ENCODE measurements around the gene MKNK1.
"Not testable (repeated sequence)": the region's sequence is repeated elsewhere in the genome, so short reads cannot be mapped to it uniquely, and the experiment has no call there.

The MKNK1 gene

GRCh38 chr1:46603858-46604549 lies at the start of gene MKNK1:
TSS of gene MKNK1 (minus strand) at chr1:46604268. CDS start at chr1:46583327, 20,941 bp downstream.
- H3K4me3 ChIP-seq: peak within 1 kb of the TSS; percentile 85
- H3K27ac ChIP-seq: peak within 1 kb of the TSS; percentile 78 to 91
- TF ChIP-seq CTCF (IDR thresholded peaks at IDR 0.05): no peak
- peak; percentile 96 for DNase-seq (ENCODE audit: low spot score)

GRCh38 chr1:46653405-46653958 lies 49.4 kb upstream of the MKNK1 start:
- Histone ChIP-seq H3K4me3 (peak overlapping the region; percentile 48), H3K27ac (peak overlapping the region; percentile 64 to 65)
- no peak for DNase-seq (ENCODE audit: low spot score)
- TF ChIP-seq CTCF (IDR thresholded peaks at IDR 0.05): no peak

GRCh38 chr1:46652321-46653100 lies 48.4 kb upstream of the MKNK1 start:
- TF ChIP-seq CTCF (IDR thresholded peaks at IDR 0.05): no peak
- no peak overlapping the region for H3K4me3 ChIP-seq
- DNase-seq (ENCODE audit: low spot score): no peak
- peak overlapping the region in 1 of 2 donors; percentile 64 for H3K27ac ChIP-seq

GRCh38 chr1:46651152-46651551 lies 47.1 kb upstream of the MKNK1 start:
- DNase-seq (ENCODE audit: low spot score); H3K27ac ChIP-seq; H3K4me3 ChIP-seq: not testable (repeated sequence)

- Histone ChIP-seq H3K4me3 (no peak overlapping the region), H3K27ac (no peak overlapping the region)
- no peak for TF ChIP-seq CTCF (IDR thresholded peaks at IDR 0.05)
- no peak for DNase-seq (ENCODE audit: low spot score)
Measured at GRCh38 chr1:46650491-46650890, 46.4 kb upstream of the MKNK1 start.

GRCh38 chr1:46649764-46650163 lies 45.7 kb upstream of the MKNK1 start:
- no peak overlapping the region for H3K27ac ChIP-seq
- TF ChIP-seq CTCF (IDR thresholded peaks at IDR 0.05): no peak
- H3K4me3 ChIP-seq: no peak overlapping the region
- DNase-seq (ENCODE audit: low spot score): no peak

GRCh38 chr1:46647611-46648010 lies 43.5 kb upstream of the MKNK1 start:
- H3K27ac ChIP-seq: no peak overlapping the region
- no peak for DNase-seq (ENCODE audit: low spot score)
- no peak for TF ChIP-seq CTCF (IDR thresholded peaks at IDR 0.05)
- no peak overlapping the region for H3K4me3 ChIP-seq

Data from coronary artery (tissue), 2 donors.